Measurements from ENCODE around the gene IQCM.

Gene IQCM

GRCh38 chr4:149755969-149756368 lies 59.7 kb downstream of the IQCM start:
- H3K4me1 ChIP-seq (ENCODE audit: control insufficient read depth, insufficient read depth, low read length), result no peaks in the 10 kb centered on the region
- H3K9ac ChIP-seq (ENCODE audit: low read length), result no peak overlapping the region
- no peak overlapping the region for H3K4me3 ChIP-seq (ENCODE audit: low read length)
- no peak overlapping the region for H3K27ac ChIP-seq (ENCODE audit: low read depth, low read length)
- H3K36me3 ChIP-seq (ENCODE audit: control insufficient read depth, insufficient read depth, low read length), result no peaks in the 10 kb centered on the region
- no peaks in the 10 kb centered on the region for H3K27me3 ChIP-seq (ENCODE audit: control insufficient read depth, insufficient read depth, low read length)

DNA sequence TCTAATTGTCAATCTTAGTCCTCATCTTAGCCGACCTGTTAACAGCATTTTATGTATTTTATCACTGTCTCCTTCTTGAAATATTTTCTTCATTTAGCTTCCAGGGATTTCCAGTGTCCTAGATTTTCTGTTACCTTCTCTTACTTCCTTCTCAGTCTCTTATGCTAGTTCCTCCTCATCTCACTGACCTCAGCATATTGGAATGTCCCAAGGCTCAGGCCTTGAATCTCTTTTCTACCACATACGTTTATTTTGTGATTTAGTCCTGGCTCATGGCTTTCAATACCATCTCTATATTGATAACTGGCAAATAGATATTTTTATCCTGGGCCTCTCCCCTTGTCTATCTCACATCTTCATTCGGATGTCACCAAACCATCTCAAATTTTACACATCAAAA lies 61.1 kb downstream of the IQCM start:
- Histone ChIP-seq H3K36me3 (ENCODE audit: control insufficient read depth, insufficient read depth, low read length) (no peaks in the 10 kb centered on the region), H3K27ac (ENCODE audit: low read depth, low read length) (no peak overlapping the region), H3K4me3 (ENCODE audit: low read length) (no peak overlapping the region), H3K27me3 (ENCODE audit: control insufficient read depth, insufficient read depth, low read length) (no peaks in the 10 kb centered on the region), H3K4me1 (ENCODE audit: control insufficient read depth, insufficient read depth, low read length) (no peaks in the 10 kb centered on the region), H3K9ac (ENCODE audit: low read length) (no peak overlapping the region)

GRCh38 chr4:149752729-149753128 lies 62.9 kb downstream of the IQCM start:
- H3K4me3 ChIP-seq (ENCODE audit: low read length), result no peak overlapping the region
- H3K4me1 ChIP-seq (ENCODE audit: control insufficient read depth, insufficient read depth, low read length), result no peaks in the 10 kb centered on the region
- H3K27ac ChIP-seq (ENCODE audit: low read depth, low read length), result no peak overlapping the region
- H3K36me3 ChIP-seq (ENCODE audit: control insufficient read depth, insufficient read depth, low read length), result no peaks in the 10 kb centered on the region
- no peaks in the 10 kb centered on the region for H3K27me3 ChIP-seq (ENCODE audit: control insufficient read depth, insufficient read depth, low read length)
- no peak overlapping the region for H3K9ac ChIP-seq (ENCODE audit: low read length)

DNA sequence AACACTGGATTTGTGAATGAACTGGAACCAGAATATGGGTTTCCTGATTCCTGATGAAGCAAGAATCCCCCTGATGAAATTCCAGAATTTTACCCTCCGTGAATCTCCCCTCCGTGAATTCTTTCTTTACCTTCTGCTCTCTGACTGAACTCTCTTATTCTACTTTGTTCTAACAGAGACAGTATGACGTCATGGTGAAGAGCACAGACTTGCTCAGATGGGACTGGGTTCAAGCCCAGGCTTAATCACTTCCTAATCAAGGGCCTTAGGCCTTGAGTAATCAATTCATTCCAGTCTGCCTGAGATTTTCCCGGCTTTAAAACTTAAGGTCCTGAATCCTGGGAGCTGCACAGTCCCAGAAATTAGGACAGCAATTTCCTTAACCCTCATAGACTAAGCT lies 64.5 kb downstream of the IQCM start:
- no peak overlapping the region for H3K4me3 ChIP-seq (ENCODE audit: low read length)
- H3K9ac ChIP-seq (ENCODE audit: low read length), result no peak overlapping the region
- H3K27me3 ChIP-seq (ENCODE audit: control insufficient read depth, insufficient read depth, low read length), result no peaks in the 10 kb centered on the region
- no peaks in the 10 kb centered on the region for H3K4me1 ChIP-seq (ENCODE audit: control insufficient read depth, insufficient read depth, low read length)
- no peak overlapping the region for H3K27ac ChIP-seq (ENCODE audit: low read depth, low read length)
- H3K36me3 ChIP-seq (ENCODE audit: control insufficient read depth, insufficient read depth, low read length), result no peaks in the 10 kb centered on the region

- no peaks in the 10 kb centered on the region for H3K4me1 ChIP-seq (ENCODE audit: control insufficient read depth, insufficient read depth, low read length)
- H3K36me3 ChIP-seq (ENCODE audit: control insufficient read depth, insufficient read depth, low read length), result no peaks in the 10 kb centered on the region
- no peaks in the 10 kb centered on the region for H3K27me3 ChIP-seq (ENCODE audit: control insufficient read depth, insufficient read depth, low read length)
Measured at GRCh38 chr4:149749784-149750183, 65.9 kb downstream of the IQCM start.

DNA sequence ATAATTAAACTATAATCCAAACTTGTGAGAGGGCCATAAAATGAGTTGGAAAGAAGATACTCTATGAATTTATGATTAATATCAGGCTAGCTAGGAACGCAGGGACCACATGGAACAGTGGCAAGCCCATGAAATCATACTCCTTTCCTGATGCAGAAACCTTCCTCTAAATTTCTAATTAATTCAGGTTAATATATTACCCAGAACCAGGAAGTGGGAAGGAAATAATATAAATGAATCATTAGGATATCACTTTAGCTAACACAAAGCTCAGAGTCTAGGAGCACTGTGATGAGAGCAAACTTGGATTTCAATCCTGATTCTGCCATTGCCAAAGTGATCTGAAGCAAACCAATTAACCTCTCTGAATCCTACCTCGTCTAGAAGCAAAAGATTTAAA lies 68.0 kb downstream of the IQCM start:
- no peak overlapping the region for H3K9ac ChIP-seq (ENCODE audit: low read length)
- H3K27ac ChIP-seq (ENCODE audit: low read depth, low read length), result no peak overlapping the region
- H3K4me1 ChIP-seq (ENCODE audit: control insufficient read depth, insufficient read depth, low read length), result no peaks in the 10 kb centered on the region
- H3K4me3 ChIP-seq (ENCODE audit: low read length), result no peak overlapping the region
- H3K27me3 ChIP-seq (ENCODE audit: control insufficient read depth, insufficient read depth, low read length), result no peaks in the 10 kb centered on the region
- no peaks in the 10 kb centered on the region for H3K36me3 ChIP-seq (ENCODE audit: control insufficient read depth, insufficient read depth, low read length)

More at GRCh38 chr4:149749784-149750183, 65.9 kb downstream of the IQCM start:
- Histone ChIP-seq H3K9ac (ENCODE audit: low read length) (no peak overlapping the region), H3K4me3 (ENCODE audit: low read length) (no peak overlapping the region), H3K27ac (ENCODE audit: low read depth, low read length) (no peak overlapping the region)

DNA sequence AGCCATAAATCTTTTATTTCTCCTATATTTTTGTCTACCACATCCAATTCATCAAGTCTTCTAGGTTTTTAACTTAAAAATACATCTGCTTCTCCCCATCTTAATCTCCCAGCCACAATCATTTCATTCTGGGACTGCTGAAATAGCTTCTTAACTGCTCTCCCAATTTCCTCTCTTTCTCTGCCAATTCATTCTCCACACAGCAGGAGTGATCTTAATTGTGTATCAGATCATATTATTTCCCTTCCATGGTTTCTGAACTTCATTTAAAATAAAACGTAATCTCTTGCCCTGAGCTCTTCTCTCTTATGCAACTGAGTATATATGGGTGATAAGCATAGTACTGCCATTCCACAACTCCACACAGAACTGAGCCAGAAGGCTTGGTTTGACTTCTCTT lies 69.4 kb downstream of the IQCM start:
- H3K4me1 ChIP-seq (ENCODE audit: control insufficient read depth, insufficient read depth, low read length), result no peaks in the 10 kb centered on the region
- no peak overlapping the region for H3K27ac ChIP-seq (ENCODE audit: low read depth, low read length)
- H3K36me3 ChIP-seq (ENCODE audit: control insufficient read depth, insufficient read depth, low read length), result no peaks in the 10 kb centered on the region
- H3K27me3 ChIP-seq (ENCODE audit: control insufficient read depth, insufficient read depth, low read length), result no peaks in the 10 kb centered on the region
- no peak overlapping the region for H3K9ac ChIP-seq (ENCODE audit: low read length)
- H3K4me3 ChIP-seq (ENCODE audit: low read length), result no peak overlapping the region

GRCh38 chr4:149741186-149741831 lies 74.3 kb downstream of the IQCM start:
- H3K4me1 ChIP-seq (ENCODE audit: control insufficient read depth, insufficient read depth, low read length), result no peaks in the 10 kb centered on the region

GRCh38 chr4:149738156-149738555 lies 77.5 kb downstream of the IQCM start:
- no peak overlapping the region for H3K4me3 ChIP-seq (ENCODE audit: low read length)
- no peaks in the 10 kb centered on the region for H3K27me3 ChIP-seq (ENCODE audit: control insufficient read depth, insufficient read depth, low read length)
- no peak overlapping the region for H3K27ac ChIP-seq (ENCODE audit: low read depth, low read length)
- H3K36me3 ChIP-seq (ENCODE audit: control insufficient read depth, insufficient read depth, low read length), result no peaks in the 10 kb centered on the region
- H3K4me1 ChIP-seq (ENCODE audit: control insufficient read depth, insufficient read depth, low read length), result no peaks in the 10 kb centered on the region
- no peak overlapping the region for H3K9ac ChIP-seq (ENCODE audit: low read length)

More at GRCh38 chr4:149741186-149741831, 74.3 kb downstream of the IQCM start:
- Histone ChIP-seq H3K27me3 (ENCODE audit: control insufficient read depth, insufficient read depth, low read length) (no peaks in the 10 kb centered on the region), H3K27ac (ENCODE audit: low read depth, low read length) (no peak overlapping the region), H3K4me3 (ENCODE audit: low read length) (no peak overlapping the region), H3K9ac (ENCODE audit: low read length) (no peak overlapping the region), H3K36me3 (ENCODE audit: control insufficient read depth, insufficient read depth, low read length) (no peaks in the 10 kb centered on the region)

- H3K4me1 ChIP-seq (ENCODE audit: control insufficient read depth, insufficient read depth, low read length), result no peaks in the 10 kb centered on the region
- no peak overlapping the region for H3K9ac ChIP-seq (ENCODE audit: low read length)
- no peaks in the 10 kb centered on the region for H3K36me3 ChIP-seq (ENCODE audit: control insufficient read depth, insufficient read depth, low read length)
- H3K27me3 ChIP-seq (ENCODE audit: control insufficient read depth, insufficient read depth, low read length), result no peaks in the 10 kb centered on the region
- H3K4me3 ChIP-seq (ENCODE audit: low read length), result no peak overlapping the region
- H3K27ac ChIP-seq (ENCODE audit: low read depth, low read length), result no peak overlapping the region
Measured at GRCh38 chr4:149735796-149736195, 79.8 kb downstream of the IQCM start.

- H3K36me3 ChIP-seq (ENCODE audit: control insufficient read depth, insufficient read depth, low read length), result no peaks in the 10 kb centered on the region
- no peaks in the 10 kb centered on the region for H3K4me1 ChIP-seq (ENCODE audit: control insufficient read depth, insufficient read depth, low read length)
- no peak overlapping the region for H3K4me3 ChIP-seq (ENCODE audit: low read length)
- no peak overlapping the region for H3K9ac ChIP-seq (ENCODE audit: low read length)
- no peaks in the 10 kb centered on the region for H3K27me3 ChIP-seq (ENCODE audit: control insufficient read depth, insufficient read depth, low read length)
- H3K27ac ChIP-seq (ENCODE audit: low read depth, low read length), result no peak overlapping the region
Measured at GRCh38 chr4:149728444-149728843, 87.2 kb downstream of the IQCM start.

DNA sequence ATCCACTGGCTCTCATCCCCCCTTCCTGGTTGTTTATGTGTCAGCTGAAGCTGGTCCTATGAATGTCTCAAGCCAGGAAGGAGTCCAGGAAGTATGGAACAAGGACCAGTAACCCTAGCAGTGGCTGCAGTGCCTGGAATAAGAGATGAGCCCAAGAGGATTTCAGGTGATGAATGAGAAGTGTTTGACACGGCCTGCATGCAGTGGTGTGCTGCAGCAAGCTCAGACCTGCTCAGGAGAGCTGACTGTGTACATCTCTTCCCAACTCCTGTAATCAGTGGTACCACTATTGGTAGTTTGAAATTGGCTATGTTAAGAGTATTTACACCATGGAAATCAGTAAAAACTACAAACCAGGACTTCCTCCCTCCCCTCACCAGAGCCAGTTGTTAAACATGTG lies 88.0 kb downstream of the IQCM start:
- no peaks in the 10 kb centered on the region for H3K4me1 ChIP-seq (ENCODE audit: control insufficient read depth, insufficient read depth, low read length)
- H3K36me3 ChIP-seq (ENCODE audit: control insufficient read depth, insufficient read depth, low read length), result no peaks in the 10 kb centered on the region
- no peak overlapping the region for H3K27ac ChIP-seq (ENCODE audit: low read depth, low read length)
- no peaks in the 10 kb centered on the region for H3K27me3 ChIP-seq (ENCODE audit: control insufficient read depth, insufficient read depth, low read length)
- H3K4me3 ChIP-seq (ENCODE audit: low read length), result no peak overlapping the region
- H3K9ac ChIP-seq (ENCODE audit: low read length), result no peak overlapping the region

GRCh38 chr4:149723065-149723464 lies 92.6 kb downstream of the IQCM start:
- no peaks in the 10 kb centered on the region for H3K4me1 ChIP-seq (ENCODE audit: control insufficient read depth, insufficient read depth, low read length)
- H3K9ac ChIP-seq (ENCODE audit: low read length), result no peak overlapping the region
- no peak overlapping the region for H3K4me3 ChIP-seq (ENCODE audit: low read length)
- H3K27me3 ChIP-seq (ENCODE audit: control insufficient read depth, insufficient read depth, low read length), result no peaks in the 10 kb centered on the region
- no peaks in the 10 kb centered on the region for H3K36me3 ChIP-seq (ENCODE audit: control insufficient read depth, insufficient read depth, low read length)
- no peak overlapping the region for H3K27ac ChIP-seq (ENCODE audit: low read depth, low read length)
